ENCODE data around the gene ZNF548.

GRCh38 chr19:57438925-57439324 is 49.3 kb downstream of the ZNF548 start:
- no peak for TF ChIP-seq CTCF (IDR thresholded peaks at IDR 0.05)
- no peak for TF ChIP-seq POLR2A (IDR thresholded peaks at IDR 0.05)

Measured in heart left ventricle (tissue), 13 donors.